K562 (cell line): ENCODE data around the gene GNAL.
"Not testable (repeated sequence)": the region's sequence is repeated elsewhere in the genome, so short reads cannot be mapped to it uniquely, and the experiment has no call there.

Source experiments
- BRCA1 ChIP-seq, 2 experiments: fragments of 450-650 bp in 1 of 2; sonication (generic) in 1 of 2; formaldehyde crosslinking in 1 of 2; IDR thresholded peaks; 2 replicates each; pipeline versions ENCODE4 v1.5.0 to v1.6.1; 2017 to 2020; ENCODE audit warnings: mild to moderate bottlenecking in 1 of 2, missing genetic modification reagents in 1 of 2
- CTCF ChIP-seq, 3 experiments: IDR thresholded peaks in 2 of 3; conservative IDR thresholded peaks in 1 of 3; 2 replicates each; pipeline ENCODE4 v1.5.1; 2011 to 2012; ENCODE audit warnings: low read length in 3 of 3, mild to moderate bottlenecking in 3 of 3, control low read depth in 2 of 3, improper control_type of control experiment in 1 of 3, inconsistent platforms in 1 of 3, low read depth in 1 of 3, mixed read lengths in 1 of 3, moderate library complexity in 1 of 3; ENCODE audit not compliant: insufficient read depth in 2 of 3
- ETV6 ChIP-seq, 3 experiments: fragments of 150-350 bp in 1 of 3; sonication (generic) in 1 of 3; formaldehyde crosslinking in 1 of 3; IDR thresholded peaks; 2 replicates each; pipeline versions ENCODE4 v1.6.1 to v1.8.0; 2014 to 2022; ENCODE audit warnings: borderline replicate concordance in 2 of 3, low read depth in 2 of 3, antibody characterized with exemption in 1 of 3, low read length in 1 of 3, mild to moderate bottlenecking in 1 of 3, missing genetic modification reagents in 1 of 3
- KHSRP ChIP-seq: fragments of 450-650 bp; IDR thresholded peaks from 2 replicates; pipeline ENCODE4 v1.6.1; 2017
- PTTG1 ChIP-seq: fragments of 450-650 bp; IDR thresholded peaks from 2 replicates; pipeline ENCODE4 v1.6.1; 2016; ENCODE audit warnings: low read depth, mild to moderate bottlenecking, missing genetic modification characterization, missing compliant biosample characterization
- RAD21 ChIP-seq, 2 experiments: fragments of 250-450 bp in 1 of 2; fragments of 450-650 bp in 1 of 2; sonication (Bioruptor Pico) in 1 of 2; formaldehyde crosslinking in 1 of 2; IDR thresholded peaks in 1 of 2; conservative IDR thresholded peaks in 1 of 2; 2 replicates each; pipeline versions ENCODE4 v1.4.0 to v1.8.0; 2020 to 2022; ENCODE audit warnings: mild to moderate bottlenecking in 2 of 2, moderate library complexity in 1 of 2
- RNF2 ChIP-seq: sonication (generic); IDR thresholded peaks from 2 replicates; pipeline ENCODE4 v1.6.1; 2016
- SMAD1 ChIP-seq: fragments of 150-350 bp; IDR thresholded peaks from 2 replicates; pipeline ENCODE4 v1.6.1; 2014; ENCODE audit warnings: low read length, low read depth; ENCODE audit not compliant: partially characterized antibody
- SMAD3 ChIP-seq: fragments of 450-650 bp; formaldehyde crosslinking; conservative IDR thresholded peaks from 2 replicates; pipeline ENCODE4 v1.4.0; 2020; ENCODE audit warnings: mild to moderate bottlenecking

- TF ChIP-seq CTCF (IDR thresholded peaks at IDR 0.05 in 2 of 3, conservative IDR thresholded peaks at IDR 0.05 in 1 of 3; ENCODE audit: insufficient read depth in 2 of 3, low read depth in 1 of 3, low read length in 3 of 3); RNF2; BRCA1 (IDR thresholded peaks at IDR 0.05); BRCA1 (CRISPR knock-in tag; IDR thresholded peaks at IDR 0.05); KHSRP; ETV6 (IDR thresholded peaks at IDR 0.05; ENCODE audit: borderline replicate concordance in 1 of 2, low read depth in 2 of 2, low read length in 1 of 2); ETV6 (CRISPR knock-in tag; IDR thresholded peaks at IDR 0.05; ENCODE audit: borderline replicate concordance); RAD21 (CRISPR knock-in tag; conservative IDR thresholded peaks at IDR 0.05 in 1 of 2, IDR thresholded peaks at IDR 0.05 in 1 of 2); SMAD1; SMAD3; PTTG1: not testable (repeated sequence)
These were observed 1.6 kb downstream of the GNAL start for GRCh38 chr18:11690660-11691059.
